Measurements from ENCODE around the gene ZCCHC17.

The ZCCHC17 gene

GRCh38 chr1:31370021-31370420, 73.2 kb downstream of the ZCCHC17 start:
- TF ChIP-seq CTCF (IDR thresholded peaks at IDR 0.05; ENCODE audit: low read length, missing control alignments) = no peak

GRCh38 chr1:31370565-31370964, 73.7 kb downstream of the ZCCHC17 start:
- DNase-seq (ENCODE audit: low read depth) = no peak
- no peak for TF ChIP-seq CTCF (IDR thresholded peaks at IDR 0.05; ENCODE audit: low read length, missing control alignments)

More at GRCh38 chr1:31370021-31370420, 73.2 kb downstream of the ZCCHC17 start:
- peak; percentile 53 for DNase-seq (ENCODE audit: low read depth)
- H3K4me3 ChIP-seq (replicated peaks; ENCODE audit: low read depth, low read length) = no peak overlapping the region

GRCh38 chr1:31371121-31371959, 74.5 kb downstream of the ZCCHC17 start:
- no peak for TF ChIP-seq CTCF (IDR thresholded peaks at IDR 0.05; ENCODE audit: low read length, missing control alignments)
- H3K4me3 ChIP-seq (replicated peaks; ENCODE audit: low read depth, low read length) = no peak overlapping the region
- no peak for DNase-seq (ENCODE audit: low read depth)

More at GRCh38 chr1:31370565-31370964, 73.7 kb downstream of the ZCCHC17 start:
- no peak overlapping the region for H3K4me3 ChIP-seq (replicated peaks; ENCODE audit: low read depth, low read length)

- no peak overlapping the region for H3K4me3 ChIP-seq (replicated peaks; ENCODE audit: low read depth, low read length)
- DNase-seq (ENCODE audit: low read depth) = no peak
- no peak for TF ChIP-seq CTCF (IDR thresholded peaks at IDR 0.05; ENCODE audit: low read length, missing control alignments)
Observed at GRCh38 chr1:31372051-31372450, 75.2 kb downstream of the ZCCHC17 start.

GRCh38 chr1:31372751-31373055, 75.9 kb downstream of the ZCCHC17 start:
- TF ChIP-seq CTCF (IDR thresholded peaks at IDR 0.05; ENCODE audit: low read length, missing control alignments) = no peak
- peak overlapping the region; percentile 35 for H3K4me3 ChIP-seq (replicated peaks; ENCODE audit: low read depth, low read length)

GRCh38 chr1:31373056-31373896, 76.4 kb downstream of the ZCCHC17 start, which contains the start of gene FABP3:
FABP3 (minus strand) TSS chr1:31373076; CDS start chr1:31373014, 62 bp downstream.
- H3K4me3 ChIP-seq (replicated peaks; ENCODE audit: low read depth, low read length) = peak within 1 kb of the TSS; percentile 35
- TF ChIP-seq CTCF (IDR thresholded peaks at IDR 0.05; ENCODE audit: low read length, missing control alignments) = no peak
- peak; percentile 51 for DNase-seq (ENCODE audit: low read depth)

More at GRCh38 chr1:31372751-31373055, 75.9 kb downstream of the ZCCHC17 start:
- no peak for DNase-seq (ENCODE audit: low read depth)

Measured in fibroblast of pulmonary artery (primary cell).